Lower leg skin (tissue), 4 donors: ENCODE measurements around the gene RASA2. TPM values are rescaled to one million over a fixed set of nuclear protein-coding genes. Genes with fewer than 3 reads are reported as not detected.

ENCODE experiments used
- DNase-seq, 2 donors: peaks; one replicate each; pipeline ENCODE4 v3.0.0-alpha.2; 2019; ENCODE audit warnings: low spot score in 2 of 2
- H3K4me3 ChIP-seq: fragments of 200-600 bp; sonication (generic); 2 replicates; pipeline ENCODE4 v1.5.1; 2017; ENCODE audit warnings: mild to moderate bottlenecking, low read depth; ENCODE audit not compliant: poor library complexity, severe bottlenecking
- CTCF ChIP-seq, 3 donors: fragments of 450-650 bp; IDR thresholded peaks; one replicate each; pipeline ENCODE4 v1.5.1; 2016; ENCODE audit warnings: antibody characterized with exemption in 3 of 3, mild to moderate bottlenecking in 3 of 3, moderate library complexity in 2 of 3
- POLR2A ChIP-seq, 2 donors: fragments of 450-650 bp; IDR thresholded peaks; one replicate each; pipeline ENCODE4 v1.6.1; 2016 to 2017; ENCODE audit warnings: antibody characterized with exemption in 2 of 2, mild to moderate bottlenecking in 1 of 2, moderate library complexity in 1 of 2
- WGBS, 2 donors: methylation state at CpG; one replicate each; pipeline ENCODE4 v1.1.5; 2018; 5-methylcytosine and 5-hydroxymethylcytosine counted together
- intact Hi-C: fragments of 100-400 bp; cut with DNase I; formaldehyde crosslinking; loops from one replicate; pipeline ENCODE4 v1.15.0; 2023; ENCODE audit warnings: low total_unique reads
- total RNA-seq, 4 donors: library from RNA; depleted of rRNA; stranded (reverse); fragments of >200 nt; gene quantifications; one replicate each; pipeline ENCODE4 v1.1.0, GENCODE V29; 2016

RASA2 gene
- total RNA-seq, 4 donors from 2014 or later = 18.7 to 46.2 (median 21.2) TPM

DNA sequence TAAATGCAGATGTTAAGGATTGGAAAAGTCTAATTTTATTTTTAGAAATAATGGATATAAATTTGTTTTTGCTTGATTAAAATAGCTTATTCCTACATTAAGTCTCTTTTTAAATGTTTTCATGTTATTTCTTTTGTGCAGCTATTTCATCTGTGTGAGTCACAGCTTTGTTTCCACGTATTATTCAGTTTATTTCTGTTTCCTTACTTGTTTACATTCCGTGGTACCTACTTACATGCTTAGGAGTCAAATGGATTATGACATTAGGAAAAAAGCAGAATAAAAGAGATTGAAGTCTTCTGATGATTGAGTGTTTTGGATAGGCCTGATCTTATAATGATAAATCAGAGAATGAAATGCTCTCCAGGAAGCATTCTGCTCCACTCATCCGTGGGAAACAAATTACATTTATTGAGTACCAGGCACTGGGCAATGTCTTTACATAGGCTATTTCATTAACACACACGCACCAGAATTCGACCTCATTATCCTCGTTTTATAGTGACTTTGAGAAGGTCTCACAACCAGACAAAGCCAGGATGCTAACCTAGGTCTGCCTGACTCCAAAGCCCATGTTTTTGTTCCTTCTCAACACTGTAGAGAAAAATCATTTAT is 38.1 kb upstream of the RASA2 start:
- intact Hi-C loops = loop anchor here (5.0 kb wide), 1 partner anchor 86 kb away; no protein-coding TSS in a partner anchor
- no peak for DNase-seq
- WGBS, 2 donors = 65 to 67% methylated on average over 6 of the region's 6 CpGs
- no peak overlapping the region for H3K4me3 ChIP-seq
- TF ChIP-seq CTCF (IDR thresholded peaks at IDR 0.05) (no peak), POLR2A (IDR thresholded peaks at IDR 0.05) (no peak)

- no peak overlapping the region for H3K4me3 ChIP-seq
- whole genome bisulfite sequencing, 2 donors = 73 to 83% methylated on average over 6 of the region's 6 CpGs
- intact Hi-C loops = loop anchor here (5.0 kb wide), 1 partner anchor 87 kb away; no protein-coding TSS in a partner anchor
- TF ChIP-seq POLR2A (IDR thresholded peaks at IDR 0.05) (no peak), CTCF (IDR thresholded peaks at IDR 0.05) (no peak)
- no peak for DNase-seq
Observed at GRCh38 chr3:141449424-141449823, 37.4 kb upstream of the RASA2 start.

DNA sequence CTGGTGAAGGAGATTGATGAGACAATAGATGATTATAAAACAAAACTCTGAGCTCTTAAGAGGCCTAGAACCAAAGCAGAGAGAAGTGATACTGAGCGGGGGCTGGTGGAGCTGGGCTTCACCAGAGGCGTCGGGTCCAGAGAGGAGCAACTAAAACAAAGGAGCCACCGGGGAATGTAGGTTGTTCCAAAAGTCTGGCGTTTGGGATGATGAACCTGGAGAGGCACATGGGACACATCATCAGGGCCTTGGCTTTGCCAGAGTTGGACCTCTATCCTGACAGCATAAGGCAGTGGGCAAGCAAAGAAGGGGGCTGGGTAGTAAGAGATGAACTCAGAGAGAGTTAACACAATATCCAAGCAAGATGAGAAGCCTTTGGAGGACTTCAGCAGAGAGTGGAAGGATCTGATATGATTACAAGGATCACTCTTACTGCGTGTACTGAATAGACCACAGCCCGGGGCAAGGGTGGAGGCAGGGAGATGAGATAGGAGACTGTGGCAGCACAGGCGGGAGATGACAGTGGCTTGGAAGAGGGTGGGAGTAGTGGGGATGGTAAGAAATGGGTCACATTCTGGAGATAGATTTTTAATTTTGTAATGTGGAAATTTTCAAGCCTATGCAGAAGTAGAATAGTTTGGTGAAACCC is 36.0 kb upstream of the RASA2 start:
- 64 to 68% methylated on average over 8 of the region's 8 CpGs for WGBS, 2 donors
- intact Hi-C loops = no loop called here

GRCh38 chr3:141452045-141452444 is 34.8 kb upstream of the RASA2 start:
- no peak for TF ChIP-seq POLR2A (IDR thresholded peaks at IDR 0.05)
- no peak for TF ChIP-seq CTCF (IDR thresholded peaks at IDR 0.05)
- no peak for DNase-seq
- intact Hi-C loops = no loop called here
- no peak overlapping the region for H3K4me3 ChIP-seq

More for the DNA sequence above, 36.0 kb upstream of the RASA2 start:
- no peak overlapping the region for H3K4me3 ChIP-seq
- no peak for DNase-seq
- no peak for TF ChIP-seq CTCF (IDR thresholded peaks at IDR 0.05)
- TF ChIP-seq POLR2A (IDR thresholded peaks at IDR 0.05) = no peak

GRCh38 chr3:141452773-141453172 is 34.1 kb upstream of the RASA2 start:
- 77 to 83% methylated on average over 1 of the region's 1 CpG for WGBS, 2 donors
- no peak for DNase-seq
- no peak overlapping the region for H3K4me3 ChIP-seq
- no peak for TF ChIP-seq POLR2A (IDR thresholded peaks at IDR 0.05)
- no peak for TF ChIP-seq CTCF (IDR thresholded peaks at IDR 0.05)
- intact Hi-C loops = no loop called here
